ENCODE measurements around the gene SLC25A21. TPM values are rescaled to one million over a fixed set of nuclear protein-coding genes. Genes with fewer than 3 reads are reported as not detected.

Gene SLC25A21
- total and polyA plus RNA-seq, 2 of the 13 experiments (the other 11 are each of a cell fraction or from before 2014, with no cell fraction given), result 1.9 to 2.9 TPM

DNA sequence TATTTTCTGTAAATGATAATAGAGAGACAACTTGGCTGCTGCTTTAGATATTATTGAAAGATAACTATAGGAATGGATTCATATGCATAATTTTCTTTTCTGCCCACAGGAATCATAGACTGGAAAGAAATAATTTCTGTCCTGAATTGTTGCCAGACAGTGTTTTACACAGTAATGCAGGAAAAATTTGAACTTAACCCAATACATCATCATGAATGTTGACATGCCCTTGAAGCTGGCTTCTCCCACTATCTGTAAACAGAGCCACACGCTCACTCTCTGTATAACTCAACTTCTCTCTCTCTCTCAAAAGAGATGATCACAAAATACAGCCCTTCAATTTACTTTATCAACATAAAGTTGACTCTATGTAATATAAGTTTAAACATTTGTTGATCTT, 454.2 kb downstream of the SLC25A21 start (continued):
- no peak for TF ChIP-seq NR2F6 (IDR thresholded peaks at IDR 0.05)
- 0 out of 2 replicates have a peak, but pooled peaks have one; percentile 12 for TF ChIP-seq NR2F6 (CRISPR knock-in tag; IDR thresholded peaks at IDR 0.05)
- TF ChIP-seq ZNF775 (CRISPR knock-in tag; IDR thresholded peaks at IDR 0.05; ENCODE audit: borderline replicate concordance), result peak; percentile 97
- peak; percentile 30 for TF ChIP-seq SKI (IDR thresholded peaks at IDR 0.05; ENCODE audit: partially characterized antibody)
- TF ChIP-seq KDM5B (CRISPR knock-in tag; IDR thresholded peaks at IDR 0.05; ENCODE audit: borderline replicate concordance), result no peak
- peak; percentile 67 for TF ChIP-seq TEAD3 (CRISPR knock-in tag; optimal IDR thresholded peaks at IDR 0.05; ENCODE audit: borderline replicate concordance)
- no peak for TF ChIP-seq FOXP1 (IDR thresholded peaks at IDR 0.05)
- TF ChIP-seq FOXP1 (CRISPR knock-in tag; IDR thresholded peaks at IDR 0.05), result peak; percentile 61; the same call in 1 of the 2 replicates
- TF ChIP-seq TCF7 (IDR thresholded peaks at IDR 0.05; ENCODE audit: low read depth), result 0 out of 2 replicates have a peak, but pooled peaks have one; percentile 20
- TF ChIP-seq, protein P1, sequence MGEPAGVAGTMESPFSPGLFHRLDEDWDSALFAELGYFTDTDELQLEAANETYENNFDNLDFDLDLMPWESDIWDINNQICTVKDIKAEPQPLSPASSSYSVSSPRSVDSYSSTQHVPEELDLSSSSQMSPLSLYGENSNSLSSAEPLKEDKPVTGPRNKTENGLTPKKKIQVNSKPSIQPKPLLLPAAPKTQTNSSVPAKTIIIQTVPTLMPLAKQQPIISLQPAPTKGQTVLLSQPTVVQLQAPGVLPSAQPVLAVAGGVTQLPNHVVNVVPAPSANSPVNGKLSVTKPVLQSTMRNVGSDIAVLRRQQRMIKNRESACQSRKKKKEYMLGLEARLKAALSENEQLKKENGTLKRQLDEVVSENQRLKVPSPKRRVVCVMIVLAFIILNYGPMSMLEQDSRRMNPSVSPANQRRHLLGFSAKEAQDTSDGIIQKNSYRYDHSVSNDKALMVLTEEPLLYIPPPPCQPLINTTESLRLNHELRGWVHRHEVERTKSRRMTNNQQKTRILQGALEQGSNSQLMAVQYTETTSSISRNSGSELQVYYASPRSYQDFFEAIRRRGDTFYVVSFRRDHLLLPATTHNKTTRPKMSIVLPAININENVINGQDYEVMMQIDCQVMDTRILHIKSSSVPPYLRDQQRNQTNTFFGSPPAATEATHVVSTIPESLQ (CRISPR knock-in tag; conservative IDR thresholded peaks at IDR 0.05), result no peak
- no peak for TF ChIP-seq RBFOX2 (IDR thresholded peaks at IDR 0.05; ENCODE audit: low read depth, low read length)
- TF ChIP-seq NCOA2 (CRISPR knock-in tag; IDR thresholded peaks at IDR 0.05), result 0 out of 2 replicates have a peak, but pooled peaks have one; percentile 12
- TF ChIP-seq ZBTB7A (CRISPR knock-in tag; IDR thresholded peaks at IDR 0.05), result no peak
- 0 out of 2 replicates have a peak, but pooled peaks have one; percentile 25 for TF ChIP-seq ELF3 (CRISPR knock-in tag; IDR thresholded peaks at IDR 0.05)
- no peak for TF ChIP-seq NR2F2 (IDR thresholded peaks at IDR 0.05; ENCODE audit: borderline replicate concordance, low read depth)
- no peak for TF ChIP-seq ARNT (IDR thresholded peaks at IDR 0.05)
- no peak for TF ChIP-seq JARID2 (CRISPR knock-in tag; IDR thresholded peaks at IDR 0.05; ENCODE audit: insufficient replicate concordance)
- TF ChIP-seq ZSCAN9 (CRISPR knock-in tag; IDR thresholded peaks at IDR 0.05; ENCODE audit: borderline replicate concordance), result 0 out of 2 replicates have a peak, but pooled peaks have one; percentile 45
- TF ChIP-seq ZNF615 (CRISPR knock-in tag; IDR thresholded peaks at IDR 0.05; ENCODE audit: borderline replicate concordance), result no peak
- peak; percentile 75 for TF ChIP-seq FOSL2 (CRISPR knock-in tag; IDR thresholded peaks at IDR 0.05)
- TF ChIP-seq FOSL1 (CRISPR knock-in tag; IDR thresholded peaks at IDR 0.05; ENCODE audit: borderline replicate concordance), result no peak
- TF ChIP-seq HOXA3 (CRISPR knock-in tag; IDR thresholded peaks at IDR 0.05), result no peak
- TF ChIP-seq FIP1L1 (IDR thresholded peaks at IDR 0.05; ENCODE audit: borderline replicate concordance, insufficient read depth, low read depth, low read length), result no peak
- no peak for TF ChIP-seq TMF1 (CRISPR knock-in tag; IDR thresholded peaks at IDR 0.05; ENCODE audit: low read depth)
- TF ChIP-seq ZBTB21 (CRISPR knock-in tag; IDR thresholded peaks at IDR 0.05), result no peak
- no peak for TF ChIP-seq ZNF333 (CRISPR knock-in tag; IDR thresholded peaks at IDR 0.05; ENCODE audit: borderline replicate concordance)
- TF ChIP-seq, protein P2, sequence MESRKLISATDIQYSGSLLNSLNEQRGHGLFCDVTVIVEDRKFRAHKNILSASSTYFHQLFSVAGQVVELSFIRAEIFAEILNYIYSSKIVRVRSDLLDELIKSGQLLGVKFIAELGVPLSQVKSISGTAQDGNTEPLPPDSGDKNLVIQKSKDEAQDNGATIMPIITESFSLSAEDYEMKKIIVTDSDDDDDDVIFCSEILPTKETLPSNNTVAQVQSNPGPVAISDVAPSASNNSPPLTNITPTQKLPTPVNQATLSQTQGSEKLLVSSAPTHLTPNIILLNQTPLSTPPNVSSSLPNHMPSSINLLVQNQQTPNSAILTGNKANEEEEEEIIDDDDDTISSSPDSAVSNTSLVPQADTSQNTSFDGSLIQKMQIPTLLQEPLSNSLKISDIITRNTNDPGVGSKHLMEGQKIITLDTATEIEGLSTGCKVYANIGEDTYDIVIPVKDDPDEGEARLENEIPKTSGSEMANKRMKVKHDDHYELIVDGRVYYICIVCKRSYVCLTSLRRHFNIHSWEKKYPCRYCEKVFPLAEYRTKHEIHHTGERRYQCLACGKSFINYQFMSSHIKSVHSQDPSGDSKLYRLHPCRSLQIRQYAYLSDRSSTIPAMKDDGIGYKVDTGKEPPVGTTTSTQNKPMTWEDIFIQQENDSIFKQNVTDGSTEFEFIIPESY (CRISPR knock-in tag; IDR thresholded peaks at IDR 0.05), result no peak
- TF ChIP-seq MZF1 (CRISPR knock-in tag; IDR thresholded peaks at IDR 0.05; ENCODE audit: borderline replicate concordance), result no peak
